ENCODE measurements around the gene KCTD21. TPM values are rescaled to one million over a fixed set of nuclear protein-coding genes. Genes with fewer than 3 reads are reported as not detected.

Gene KCTD21
- total and polyA plus RNA-seq, 7 donors: 4.2 to 18.8 (median 7.4) TPM

DNA sequence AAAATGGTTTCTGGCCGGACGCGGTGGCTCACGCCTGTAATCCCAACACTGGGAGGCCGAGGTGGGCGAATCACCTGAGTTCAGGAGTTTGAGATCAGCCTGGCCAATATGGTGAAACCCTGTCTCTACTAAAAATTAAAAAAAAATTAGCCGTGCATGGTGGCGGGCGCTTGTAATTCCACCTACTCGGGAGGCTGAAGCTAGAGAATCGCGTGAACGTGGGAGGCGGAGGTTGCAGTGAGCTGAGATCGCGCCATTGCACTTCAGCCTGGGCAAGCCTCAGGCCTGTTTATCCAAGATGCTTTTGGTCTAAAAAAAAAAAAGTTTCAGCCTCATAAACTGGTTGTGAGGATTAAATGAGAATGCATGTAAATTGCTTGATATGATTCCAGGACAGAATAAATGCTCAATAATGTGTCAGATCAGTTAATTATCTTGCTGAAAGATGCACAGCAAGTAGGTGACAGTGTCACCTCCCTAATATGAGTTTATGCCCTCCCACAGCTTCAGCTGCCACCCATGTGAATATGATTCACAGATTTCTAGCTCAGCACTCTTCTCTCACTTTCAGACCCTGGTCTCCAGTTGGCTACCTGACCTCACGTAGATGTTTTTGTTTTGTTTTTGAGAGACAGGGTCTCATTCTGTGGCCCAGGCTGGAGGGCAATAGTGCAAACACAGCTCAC, 47.9 kb downstream of the KCTD21 start:
- Histone ChIP-seq H3K27ac (peak overlapping the region in 1 of 4 donors; percentile 82), H3K4me1 (peaks cover 0 to 18% (median 16%) of the 10 kb centered on the region in 4 donors), H3K27me3 (no peaks in the 10 kb centered on the region), H3K4me3 (peak overlapping the region in 3 of 4 donors; percentile 65 to 69 (median 69)), H3K36me3 (no peaks in the 10 kb centered on the region), H3K9me3 (no peaks in the 10 kb centered on the region)
- DNase-seq: no peak
- no peak for TF ChIP-seq POLR2AphosphoS5 (IDR thresholded peaks at IDR 0.05)
- TF ChIP-seq EP300 (IDR thresholded peaks at IDR 0.05): no peak
- TF ChIP-seq, protein P1, sequence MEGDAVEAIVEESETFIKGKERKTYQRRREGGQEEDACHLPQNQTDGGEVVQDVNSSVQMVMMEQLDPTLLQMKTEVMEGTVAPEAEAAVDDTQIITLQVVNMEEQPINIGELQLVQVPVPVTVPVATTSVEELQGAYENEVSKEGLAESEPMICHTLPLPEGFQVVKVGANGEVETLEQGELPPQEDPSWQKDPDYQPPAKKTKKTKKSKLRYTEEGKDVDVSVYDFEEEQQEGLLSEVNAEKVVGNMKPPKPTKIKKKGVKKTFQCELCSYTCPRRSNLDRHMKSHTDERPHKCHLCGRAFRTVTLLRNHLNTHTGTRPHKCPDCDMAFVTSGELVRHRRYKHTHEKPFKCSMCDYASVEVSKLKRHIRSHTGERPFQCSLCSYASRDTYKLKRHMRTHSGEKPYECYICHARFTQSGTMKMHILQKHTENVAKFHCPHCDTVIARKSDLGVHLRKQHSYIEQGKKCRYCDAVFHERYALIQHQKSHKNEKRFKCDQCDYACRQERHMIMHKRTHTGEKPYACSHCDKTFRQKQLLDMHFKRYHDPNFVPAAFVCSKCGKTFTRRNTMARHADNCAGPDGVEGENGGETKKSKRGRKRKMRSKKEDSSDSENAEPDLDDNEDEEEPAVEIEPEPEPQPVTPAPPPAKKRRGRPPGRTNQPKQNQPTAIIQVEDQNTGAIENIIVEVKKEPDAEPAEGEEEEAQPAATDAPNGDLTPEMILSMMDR (IDR thresholded peaks at IDR 0.05): no peak
- TF ChIP-seq POLR2A (IDR thresholded peaks at IDR 0.05): no peak
- intact Hi-C loops (cut with DNase I): no loop called here
- WGBS, 2 donors: 70 to 89% methylated on average over 17 of the region's 17 CpGs

DNA sequence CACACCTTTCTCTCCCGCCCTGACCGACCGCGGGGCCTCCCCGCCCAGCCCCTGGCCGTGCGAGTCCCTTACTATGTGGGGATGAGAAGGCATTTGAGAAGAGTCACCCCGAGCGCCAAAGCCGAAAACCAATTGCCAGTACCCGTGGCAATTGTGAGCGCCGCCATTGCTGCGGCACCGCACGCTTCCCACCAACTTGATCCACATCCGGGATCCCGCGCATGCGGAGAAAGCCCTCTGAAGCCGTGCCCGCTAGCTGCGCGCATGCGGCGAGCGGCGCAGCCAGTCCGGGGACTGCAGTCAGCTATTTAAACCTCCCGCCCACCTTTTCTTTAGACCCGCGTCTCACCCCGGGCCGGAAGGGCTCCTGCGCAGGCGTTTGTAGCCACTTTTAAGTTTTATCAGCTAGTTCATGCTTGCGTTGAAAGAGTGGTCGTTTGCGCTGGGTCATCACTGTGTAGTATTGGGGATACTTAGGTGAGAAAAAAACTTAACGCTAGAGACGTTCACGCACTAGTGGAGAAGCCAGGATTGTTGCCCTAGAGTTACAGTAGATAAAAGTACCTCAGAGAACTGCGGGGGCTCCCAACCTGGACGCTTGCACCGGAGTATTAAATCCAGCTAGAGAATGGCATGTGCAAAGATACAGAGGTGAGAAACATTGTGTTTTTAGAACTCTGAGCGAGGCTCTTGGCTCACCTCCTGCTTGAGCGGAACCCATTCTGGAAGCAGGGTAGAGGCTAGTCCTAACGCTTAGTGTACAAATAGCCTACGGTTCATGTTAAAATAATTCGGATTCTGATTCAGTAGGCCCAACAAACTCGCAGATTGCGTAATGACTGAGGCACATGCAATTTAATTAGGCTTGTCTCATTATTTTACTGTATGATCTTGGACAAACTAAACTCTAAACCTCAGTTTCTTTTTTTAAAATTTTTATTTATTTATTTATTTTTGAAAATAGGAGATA, 48.7 kb downstream of the KCTD21 start, which contains the start of gene ALG8:
Gene ALG8 (minus strand): TSS at position 205 of the 970 bp plus-strand sequence. CDS start 38 bp downstream, at position 167.
- Histone ChIP-seq H3K27me3 (no peaks in the 10 kb centered on the region), H3K9me3 (no peaks in the 10 kb centered on the region), H3K4me3 (peak within 1 kb of the TSS; percentile 65 to 70 (median 69)), H3K36me3 (no peaks in the 10 kb centered on the region), H3K27ac (peak within 1 kb of the TSS; percentile 68 to 82 (median 76)), H3K4me1 (peaks cover 0 to 18% (median 16%) of the 10 kb centered on the region in 4 donors)
- peak; percentile 97 for DNase-seq
- intact Hi-C loops (cut with DNase I): loop anchor here (2.0 to 5.0 kb wide), 4 partner anchors 49 to 433 kb away; partner anchors contain the start of genes GAB2, KCTD21, NDUFC2 and USP35
- TF ChIP-seq EP300 (IDR thresholded peaks at IDR 0.05) (no peak), POLR2A (IDR thresholded peaks at IDR 0.05) (peak in 1 of 2 donors; percentile 8), POLR2AphosphoS5 (IDR thresholded peaks at IDR 0.05) (peak; percentile 25 to 70 (median 66))
- WGBS, 2 donors: 3 to 6% methylated on average over 52 of the region's 52 CpGs

DNA sequence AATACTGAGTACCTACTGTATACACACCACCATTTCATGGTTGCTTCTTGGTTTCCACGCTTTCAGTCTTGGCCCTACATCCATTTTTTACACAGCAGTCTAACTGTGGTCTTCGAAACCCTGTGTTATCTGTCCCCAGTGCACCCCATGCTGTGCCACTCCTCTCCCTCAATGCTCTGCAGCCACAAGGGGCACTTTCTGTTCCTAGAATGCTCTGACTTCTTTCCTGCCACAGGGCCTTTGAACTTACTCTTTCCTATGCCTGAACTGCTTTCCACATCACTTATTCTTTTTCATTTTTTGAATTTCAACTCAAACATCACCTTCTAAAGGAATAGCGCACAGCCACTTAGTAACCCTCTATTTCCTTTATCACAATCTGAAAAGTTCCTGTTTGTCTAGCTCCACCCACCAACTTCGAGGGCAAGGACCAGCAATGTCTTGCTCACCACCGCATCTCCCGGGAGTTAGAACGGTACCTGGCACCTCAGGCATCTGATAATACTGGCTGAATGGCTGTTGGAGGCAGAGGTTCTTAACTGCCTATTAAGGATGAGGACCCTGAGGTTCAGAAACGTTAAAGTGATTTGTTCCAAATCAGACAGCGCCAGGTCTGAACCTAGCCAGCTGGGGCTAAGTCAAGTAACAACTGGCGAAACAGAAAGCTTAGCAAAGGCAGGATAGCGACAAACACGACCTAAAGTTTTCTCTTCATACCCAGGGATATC, 49.6 kb downstream of the KCTD21 start:
- peak overlapping the region; percentile 65 to 70 (median 69) for H3K4me3 ChIP-seq

DNA sequence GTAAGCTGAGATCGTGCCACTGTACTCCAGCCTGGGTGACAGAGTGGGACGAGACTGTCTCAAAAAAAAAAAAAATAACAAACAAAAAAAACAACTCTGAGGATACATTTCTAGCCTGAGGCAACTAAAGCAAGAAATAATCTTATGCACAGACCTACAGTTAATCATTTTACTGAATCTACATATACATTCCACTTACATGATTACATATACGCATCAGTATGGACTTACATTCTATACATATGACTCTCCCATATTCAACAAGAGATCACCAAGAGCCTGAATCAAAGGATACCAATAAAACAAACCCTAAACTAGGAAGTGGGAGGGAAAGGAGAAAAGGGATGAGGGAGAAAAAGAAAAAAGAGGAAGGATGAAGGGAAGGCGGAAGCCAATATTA, 50.1 kb downstream of the KCTD21 start:
- Histone ChIP-seq H3K4me1 (peaks cover 0 to 18% (median 16%) of the 10 kb centered on the region in 4 donors), H3K36me3 (no peaks in the 10 kb centered on the region), H3K9me3 (no peaks in the 10 kb centered on the region), H3K27me3 (no peaks in the 10 kb centered on the region), H3K27ac (no peak overlapping the region), H3K4me3 (no peak overlapping the region)
- no peak for DNase-seq
- WGBS, 2 donors: 93 to 97% methylated on average over 4 of the region's 4 CpGs
- TF ChIP-seq POLR2AphosphoS5 (IDR thresholded peaks at IDR 0.05) (no peak), POLR2A (IDR thresholded peaks at IDR 0.05) (no peak), EP300 (IDR thresholded peaks at IDR 0.05) (no peak)
- TF ChIP-seq, protein P1 (IDR thresholded peaks at IDR 0.05): no peak
- intact Hi-C loops (cut with DNase I): loop anchor here (2.0 to 5.0 kb wide), 4 partner anchors 51 to 435 kb away; partner anchors contain the start of genes GAB2, KCTD21, NDUFC2 and USP35

More for the DNA sequence above, 49.6 kb downstream of the KCTD21 start:
- no peak for DNase-seq
- Histone ChIP-seq H3K36me3 (no peaks in the 10 kb centered on the region), H3K27ac (peak overlapping the region; percentile 68 to 82 (median 76)), H3K27me3 (no peaks in the 10 kb centered on the region), H3K4me1 (peaks cover 0 to 18% (median 16%) of the 10 kb centered on the region in 4 donors), H3K9me3 (no peaks in the 10 kb centered on the region)
- TF ChIP-seq POLR2A (IDR thresholded peaks at IDR 0.05) (no peak), POLR2AphosphoS5 (IDR thresholded peaks at IDR 0.05) (no peak), EP300 (IDR thresholded peaks at IDR 0.05) (no peak)
- TF ChIP-seq, protein P1 (IDR thresholded peaks at IDR 0.05): no peak
- 17 to 18% methylated on average over 12 of the region's 12 CpGs for WGBS, 2 donors
- intact Hi-C loops (cut with DNase I): loop anchor here (2.0 to 5.0 kb wide), 4 partner anchors 50 to 434 kb away; partner anchors contain the start of genes GAB2, KCTD21, NDUFC2 and USP35
